ENCODE measurements around the gene SIPA1L2. TPM values are rescaled to one million over a fixed set of nuclear protein-coding genes. Genes with fewer than 3 reads are reported as not detected.

Gene SIPA1L2
- total RNA-seq, 3 donors from 2014 or later (not counting 1 experiment from before 2014, with no cell fraction given), result 1.5 to 2.3 (median 1.6) TPM

DNA sequence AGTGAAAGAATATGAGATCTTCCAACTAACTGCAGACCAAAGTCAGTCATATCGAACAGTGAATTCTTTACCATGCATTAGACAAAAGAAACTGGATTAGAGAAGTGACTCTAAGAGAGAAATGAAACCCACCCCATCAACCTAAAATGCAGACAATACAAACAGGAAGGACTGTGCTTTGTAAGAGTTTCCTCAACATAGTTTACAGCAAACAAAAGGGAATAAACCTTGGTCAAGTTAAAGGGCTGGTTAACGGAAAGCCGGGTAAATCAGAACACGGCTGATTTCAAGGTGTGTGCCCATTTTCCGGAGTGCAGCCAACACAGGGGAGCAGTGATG lies 39.2 kb downstream of the SIPA1L2 start:
- Mint-ChIP-seq H3K4me1 (peaks cover 7 to 10% of the 10 kb centered on the region in 2 donors), H3K27ac (no peak overlapping the region), H3K9me3 (peaks cover 0 to 2% of the 10 kb centered on the region in 2 donors), H3K36me3 (no peaks in the 10 kb centered on the region), H3K27me3 (ENCODE audit: low read depth in 2 of 2) (peaks cover 5% of the 10 kb centered on the region in 2 donors), H3K4me3 (no peak overlapping the region)
- Histone ChIP-seq H3K4me1 (ENCODE audit: control insufficient read depth, insufficient read depth, low read length) (peaks cover 6% of the 10 kb centered on the region), H3K4me3 (ENCODE audit: low read length) (no peak overlapping the region), H3K27me3 (ENCODE audit: control insufficient read depth, insufficient read depth, low read length) (no peaks in the 10 kb centered on the region), H3K9me3 (ENCODE audit: control insufficient read depth, insufficient read depth, low read length) (no peaks in the 10 kb centered on the region), H3K36me3 (ENCODE audit: control insufficient read depth, insufficient read depth, low read length) (no peaks in the 10 kb centered on the region), H3K27ac (ENCODE audit: low read length) (no peak overlapping the region)
- WGBS (ENCODE audit: insufficient coverage), result 85% methylated on average over 4 of the region's 5 CpGs
- DNase-seq (no peak), ATAC-seq (no peak)
- intact Hi-C loops (cut with micrococcal nuclease), result no loop called here
- TF ChIP-seq, protein P1, sequence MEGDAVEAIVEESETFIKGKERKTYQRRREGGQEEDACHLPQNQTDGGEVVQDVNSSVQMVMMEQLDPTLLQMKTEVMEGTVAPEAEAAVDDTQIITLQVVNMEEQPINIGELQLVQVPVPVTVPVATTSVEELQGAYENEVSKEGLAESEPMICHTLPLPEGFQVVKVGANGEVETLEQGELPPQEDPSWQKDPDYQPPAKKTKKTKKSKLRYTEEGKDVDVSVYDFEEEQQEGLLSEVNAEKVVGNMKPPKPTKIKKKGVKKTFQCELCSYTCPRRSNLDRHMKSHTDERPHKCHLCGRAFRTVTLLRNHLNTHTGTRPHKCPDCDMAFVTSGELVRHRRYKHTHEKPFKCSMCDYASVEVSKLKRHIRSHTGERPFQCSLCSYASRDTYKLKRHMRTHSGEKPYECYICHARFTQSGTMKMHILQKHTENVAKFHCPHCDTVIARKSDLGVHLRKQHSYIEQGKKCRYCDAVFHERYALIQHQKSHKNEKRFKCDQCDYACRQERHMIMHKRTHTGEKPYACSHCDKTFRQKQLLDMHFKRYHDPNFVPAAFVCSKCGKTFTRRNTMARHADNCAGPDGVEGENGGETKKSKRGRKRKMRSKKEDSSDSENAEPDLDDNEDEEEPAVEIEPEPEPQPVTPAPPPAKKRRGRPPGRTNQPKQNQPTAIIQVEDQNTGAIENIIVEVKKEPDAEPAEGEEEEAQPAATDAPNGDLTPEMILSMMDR (IDR thresholded peaks at IDR 0.05), result no peak

DNA sequence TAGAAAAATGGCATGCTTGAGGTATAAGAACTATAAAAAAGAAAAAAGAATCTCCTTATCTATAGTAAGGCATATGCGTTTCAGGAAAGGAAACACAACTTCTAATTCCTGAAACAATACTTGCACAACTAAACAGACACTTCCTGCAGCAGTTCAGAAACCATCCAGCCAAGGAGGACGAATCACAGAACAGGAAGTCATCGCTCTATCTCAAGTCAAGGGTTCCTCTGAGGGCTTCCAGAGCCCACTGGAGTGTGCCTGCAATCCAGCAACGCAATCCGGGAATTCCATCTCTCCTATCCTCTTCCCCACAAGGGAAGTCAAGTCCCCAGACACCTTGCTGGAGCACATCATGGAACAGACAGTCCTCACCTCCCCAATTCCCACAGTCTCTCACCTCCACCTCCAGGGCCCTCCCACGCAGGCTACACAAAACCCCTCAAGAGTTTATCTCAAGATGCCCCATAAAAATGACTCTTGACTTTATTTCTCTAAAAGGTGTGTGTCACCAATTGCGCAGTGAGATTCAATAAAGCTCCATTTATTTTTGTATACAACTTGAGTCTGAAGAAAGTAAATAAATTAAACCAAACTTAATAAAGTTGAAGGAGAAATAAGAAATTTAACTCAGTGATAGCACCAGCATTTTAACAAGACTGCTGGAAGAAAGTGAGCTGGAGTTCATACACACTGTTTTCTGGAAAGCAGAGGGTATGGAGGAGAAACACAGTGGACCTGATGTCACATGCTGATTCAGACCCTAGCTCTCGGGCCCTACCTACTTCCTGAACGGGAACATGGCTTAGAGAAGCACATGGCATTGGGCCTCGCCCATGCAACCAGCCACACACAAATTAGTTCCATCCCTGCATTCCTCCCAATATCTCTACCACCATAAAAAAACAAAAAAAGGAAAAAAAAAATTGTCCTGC lies 39.9 kb downstream of the SIPA1L2 start:
- no peaks in the 10 kb centered on the region for H3K27me3 ChIP-seq (ENCODE audit: control insufficient read depth, insufficient read depth, low read length)

DNA sequence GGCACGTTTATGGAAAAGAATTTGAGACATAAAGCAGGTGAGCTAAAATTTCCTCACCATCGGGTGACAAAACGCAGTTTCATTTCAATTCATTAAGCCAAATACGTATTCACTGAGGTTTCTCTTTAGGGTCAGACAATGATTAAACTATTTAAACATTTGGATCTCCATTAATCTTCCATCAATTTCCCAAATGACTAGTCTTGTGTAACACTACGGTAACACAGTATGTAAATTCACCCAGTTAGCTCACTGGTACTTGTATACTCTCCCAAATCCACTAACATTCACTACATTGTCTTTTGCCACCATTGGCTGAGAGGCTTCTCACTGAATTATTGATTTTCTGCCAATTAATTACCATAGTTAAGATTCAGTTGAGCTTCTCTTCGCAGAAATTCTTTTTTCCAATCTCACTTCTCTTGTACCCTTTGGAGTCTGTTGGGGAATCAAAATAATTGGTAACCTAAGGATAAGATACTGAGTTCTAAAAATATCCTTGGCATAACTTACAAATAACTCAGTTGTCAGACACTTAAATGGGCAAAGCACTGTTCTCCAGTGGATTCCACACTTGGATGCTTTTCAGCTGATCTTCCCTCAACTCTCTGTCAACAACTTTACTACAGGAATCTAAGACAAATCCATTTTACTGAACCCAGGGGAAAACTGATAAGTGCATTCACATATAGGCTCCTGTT lies 40.7 kb downstream of the SIPA1L2 start:
- WGBS (ENCODE audit: insufficient coverage), result 86% methylated on average over 5 of the region's 6 CpGs
- H3K4me3 Mint-ChIP-seq, result no peak overlapping the region

More for the DNA sequence above, 39.9 kb downstream of the SIPA1L2 start:
- Histone ChIP-seq H3K36me3 (ENCODE audit: control insufficient read depth, insufficient read depth, low read length) (no peaks in the 10 kb centered on the region), H3K4me1 (ENCODE audit: control insufficient read depth, insufficient read depth, low read length) (peaks cover 6% of the 10 kb centered on the region), H3K27ac (ENCODE audit: low read length) (no peak overlapping the region), H3K9me3 (ENCODE audit: control insufficient read depth, insufficient read depth, low read length) (no peaks in the 10 kb centered on the region), H3K4me3 (ENCODE audit: low read length) (no peak overlapping the region)
- TF ChIP-seq, protein P1 (IDR thresholded peaks at IDR 0.05), result no peak
- intact Hi-C loops (cut with micrococcal nuclease), result no loop called here
- H3K4me3 Mint-ChIP-seq, result no peak overlapping the region
- H3K27ac Mint-ChIP-seq, result no peak overlapping the region
- peaks cover 5% of the 10 kb centered on the region in 2 donors for H3K27me3 Mint-ChIP-seq (ENCODE audit: low read depth in 2 of 2)
- H3K9me3 Mint-ChIP-seq, result peaks cover 0 to 2% of the 10 kb centered on the region in 2 donors
- no peaks in the 10 kb centered on the region for H3K36me3 Mint-ChIP-seq
- ATAC-seq, result no peak
- H3K4me1 Mint-ChIP-seq, result peaks cover 7 to 10% of the 10 kb centered on the region in 2 donors
- DNase-seq, result no peak
- WGBS (ENCODE audit: insufficient coverage), result 53% methylated on average over 9 of the region's 10 CpGs

More for the DNA sequence above, 40.7 kb downstream of the SIPA1L2 start:
- H3K36me3 Mint-ChIP-seq, result no peaks in the 10 kb centered on the region
- peaks cover 6% of the 10 kb centered on the region for H3K4me1 ChIP-seq (ENCODE audit: control insufficient read depth, insufficient read depth, low read length)
- H3K9me3 ChIP-seq (ENCODE audit: control insufficient read depth, insufficient read depth, low read length), result no peaks in the 10 kb centered on the region
- peaks cover 5% of the 10 kb centered on the region in 2 donors for H3K27me3 Mint-ChIP-seq (ENCODE audit: low read depth in 2 of 2)
- H3K4me3 ChIP-seq (ENCODE audit: low read length), result no peak overlapping the region
- H3K4me1 Mint-ChIP-seq, result peaks cover 7 to 10% of the 10 kb centered on the region in 2 donors
- H3K27ac Mint-ChIP-seq, result no peak overlapping the region
- H3K36me3 ChIP-seq (ENCODE audit: control insufficient read depth, insufficient read depth, low read length), result no peaks in the 10 kb centered on the region
- peaks cover 0 to 2% of the 10 kb centered on the region in 2 donors for H3K9me3 Mint-ChIP-seq
- intact Hi-C loops (cut with micrococcal nuclease), result no loop called here
- no peaks in the 10 kb centered on the region for H3K27me3 ChIP-seq (ENCODE audit: control insufficient read depth, insufficient read depth, low read length)
- TF ChIP-seq, protein P1 (IDR thresholded peaks at IDR 0.05), result no peak
- no peak overlapping the region for H3K27ac ChIP-seq (ENCODE audit: low read length)
- ATAC-seq (no peak), DNase-seq (no peak)
